DND-41 (cell line): ENCODE results near the gene PTPRK.

Experiments
- ATAC-seq: fragments of 200-7000 bp; cut with Tn5 transposase; 3 replicates; pipeline ENCODE4 v1.9.1; 2021; ENCODE audit warnings: low read depth; ENCODE audit not compliant: insufficient read depth
- DNase-seq: peaks from one replicate; pipeline ENCODE4 v3.0.0-alpha.2; 2020
- H2AFZ ChIP-seq: 2 replicates; pipeline ENCODE4 v1.6.0; 2012; ENCODE audit warnings: low read depth, low read length
- H3K27ac ChIP-seq: 2 replicates; pipeline ENCODE4 v1.5.1; 2012; ENCODE audit warnings: low read length, inconsistent platforms
- H3K27me3 ChIP-seq: fragments of 200-600 bp; sonication (generic); 2 replicates; pipeline ENCODE4 v1.6.0; 2012; ENCODE audit warnings: low read length, mild to moderate bottlenecking, inconsistent platforms; ENCODE audit not compliant: insufficient read depth, poor library complexity
- H3K36me3 ChIP-seq: 2 replicates; pipeline ENCODE4 v1.5.1; 2012; ENCODE audit warnings: low read length, inconsistent platforms; ENCODE audit not compliant: insufficient read depth
- H3K4me1 ChIP-seq: 2 replicates; pipeline ENCODE4 v1.5.1; 2012; ENCODE audit warnings: mild to moderate bottlenecking, low read length; ENCODE audit not compliant: insufficient read depth
- H3K4me2 ChIP-seq: 2 replicates; pipeline ENCODE4 v1.6.0; 2012; ENCODE audit warnings: mild to moderate bottlenecking, moderate library complexity, low read length, inconsistent platforms; ENCODE audit not compliant: insufficient read depth
- H3K4me3 ChIP-seq, 2 experiments: fragments of 200-600 bp in 1 of 2; shearing (Covaris generic) in 1 of 2; 2 replicates each; pipeline ENCODE4 v1.5.1; 2012 to 2016; ENCODE audit warnings: inconsistent platforms in 2 of 2, low read length in 2 of 2, mild to moderate bottlenecking in 2 of 2, low read depth in 1 of 2, moderate library complexity in 1 of 2
- H3K79me2 ChIP-seq: 2 replicates; pipeline ENCODE4 v1.6.0; 2012; ENCODE audit warnings: low read length, inconsistent platforms; ENCODE audit not compliant: insufficient read depth
- H3K9ac ChIP-seq: 2 replicates; pipeline ENCODE4 v1.6.0; 2012; ENCODE audit warnings: low read depth, mild to moderate bottlenecking, inconsistent platforms, low read length, moderate library complexity
- H3K9me3 ChIP-seq: 2 replicates; pipeline ENCODE4 v1.5.1; 2012; ENCODE audit warnings: low read length, moderate library complexity, mild to moderate bottlenecking, inconsistent platforms; ENCODE audit not compliant: insufficient read depth, severe bottlenecking
- H4K20me1 ChIP-seq: 2 replicates; pipeline ENCODE4 v1.6.0; 2012; ENCODE audit warnings: low read length; ENCODE audit not compliant: insufficient read depth
- EZH2 ChIP-seq: IDR thresholded peaks from 3 replicates; pipeline ENCODE4 v1.6.1; 2012; ENCODE audit warnings: borderline replicate concordance, low read depth, mild to moderate bottlenecking, moderate library complexity, low read length, inconsistent platforms; ENCODE audit not compliant: severe bottlenecking
- TF ChIP-seq, protein P1 (sequence below): IDR thresholded peaks from 2 replicates; pipeline ENCODE4 v1.5.1; 2012; ENCODE audit warnings: borderline replicate concordance, low read length, moderate library complexity, mild to moderate bottlenecking; ENCODE audit not compliant: poor library complexity, severe bottlenecking; ENCODE audit errors: extremely low read depth

PTPRK gene

DNA sequence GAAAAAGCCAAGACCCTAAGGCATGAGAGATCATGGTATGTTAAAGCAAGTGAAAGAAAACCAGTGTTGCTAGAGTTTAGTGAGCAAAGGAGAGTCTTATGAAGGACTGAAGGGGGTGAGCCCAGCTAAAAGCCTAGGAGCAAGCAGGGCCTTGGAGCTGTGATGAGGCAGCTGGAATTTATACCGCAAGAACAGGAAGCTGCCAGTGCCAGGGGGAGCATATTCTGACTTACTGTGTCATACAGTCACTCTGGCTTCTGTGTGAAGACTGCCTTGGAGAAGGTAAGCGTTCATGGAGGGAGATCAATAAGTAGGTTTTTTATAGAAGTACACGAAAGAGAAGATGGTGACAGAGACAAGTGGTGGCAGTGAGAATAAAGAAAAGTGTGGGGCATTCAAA is 310.6 kb downstream of the PTPRK start:
- DNase-seq, result no peak
- no peak for ATAC-seq
- H3K27me3 ChIP-seq, result no peaks in the 10 kb centered on the region
- H3K9me3 ChIP-seq, result no peaks in the 10 kb centered on the region
- H2AFZ ChIP-seq, result no peak overlapping the region
- H3K27ac ChIP-seq, result no peak overlapping the region
- no peak overlapping the region for H3K9ac ChIP-seq
- H3K79me2 ChIP-seq, result no peaks in the 10 kb centered on the region
- no peaks in the 10 kb centered on the region for H4K20me1 ChIP-seq
- no peaks in the 10 kb centered on the region for H3K4me1 ChIP-seq
- H3K4me2 ChIP-seq, result no peak overlapping the region
- TF ChIP-seq, protein P1, sequence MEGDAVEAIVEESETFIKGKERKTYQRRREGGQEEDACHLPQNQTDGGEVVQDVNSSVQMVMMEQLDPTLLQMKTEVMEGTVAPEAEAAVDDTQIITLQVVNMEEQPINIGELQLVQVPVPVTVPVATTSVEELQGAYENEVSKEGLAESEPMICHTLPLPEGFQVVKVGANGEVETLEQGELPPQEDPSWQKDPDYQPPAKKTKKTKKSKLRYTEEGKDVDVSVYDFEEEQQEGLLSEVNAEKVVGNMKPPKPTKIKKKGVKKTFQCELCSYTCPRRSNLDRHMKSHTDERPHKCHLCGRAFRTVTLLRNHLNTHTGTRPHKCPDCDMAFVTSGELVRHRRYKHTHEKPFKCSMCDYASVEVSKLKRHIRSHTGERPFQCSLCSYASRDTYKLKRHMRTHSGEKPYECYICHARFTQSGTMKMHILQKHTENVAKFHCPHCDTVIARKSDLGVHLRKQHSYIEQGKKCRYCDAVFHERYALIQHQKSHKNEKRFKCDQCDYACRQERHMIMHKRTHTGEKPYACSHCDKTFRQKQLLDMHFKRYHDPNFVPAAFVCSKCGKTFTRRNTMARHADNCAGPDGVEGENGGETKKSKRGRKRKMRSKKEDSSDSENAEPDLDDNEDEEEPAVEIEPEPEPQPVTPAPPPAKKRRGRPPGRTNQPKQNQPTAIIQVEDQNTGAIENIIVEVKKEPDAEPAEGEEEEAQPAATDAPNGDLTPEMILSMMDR, result no peak
- no peak for TF ChIP-seq EZH2
- H3K4me3 ChIP-seq, result no peak overlapping the region
- no peaks in the 10 kb centered on the region for H3K36me3 ChIP-seq

DNA sequence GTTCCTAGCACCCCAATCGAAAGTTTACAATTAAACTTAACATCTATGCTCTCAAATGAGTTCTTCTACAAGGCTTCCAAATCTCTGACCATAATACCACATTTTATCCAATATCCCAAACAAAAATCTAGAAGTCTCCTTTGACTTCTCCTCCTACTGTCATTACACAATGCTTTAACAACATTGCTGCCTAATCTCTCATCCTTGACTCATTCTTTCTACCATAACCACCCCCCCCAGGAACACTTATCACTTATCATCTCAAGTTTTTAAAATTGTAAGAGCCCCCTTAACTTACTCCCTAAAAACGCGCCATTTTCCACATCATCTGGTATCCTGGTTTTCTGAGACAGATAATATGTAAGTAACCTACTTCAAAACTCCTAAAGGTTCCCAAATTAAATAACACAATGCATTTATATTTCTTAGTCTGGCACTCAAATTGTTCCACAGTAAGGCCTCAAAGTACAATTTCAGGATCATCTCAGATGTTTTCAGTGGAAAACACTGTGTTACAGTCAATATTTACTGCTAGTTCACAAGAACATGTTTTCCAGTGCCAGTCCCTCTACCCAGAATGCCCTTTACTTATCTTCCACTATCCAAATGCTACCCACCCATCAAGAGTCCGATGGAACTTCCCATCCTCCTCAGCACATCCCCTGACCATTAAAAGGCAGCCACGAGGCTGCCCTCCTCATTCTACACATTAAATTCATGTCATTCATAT is 311.4 kb downstream of the PTPRK start:
- H3K4me3 ChIP-seq, result no peak overlapping the region
- no peaks in the 10 kb centered on the region for H3K36me3 ChIP-seq
- no peak overlapping the region for H3K9ac ChIP-seq
- H4K20me1 ChIP-seq, result no peaks in the 10 kb centered on the region
- ATAC-seq, result no peak
- no peak for TF ChIP-seq EZH2
- TF ChIP-seq, protein P1, result no peak
- no peaks in the 10 kb centered on the region for H3K9me3 ChIP-seq
- H3K79me2 ChIP-seq, result no peaks in the 10 kb centered on the region
- no peak overlapping the region for H3K27ac ChIP-seq
- no peak for DNase-seq
- no peaks in the 10 kb centered on the region for H3K4me1 ChIP-seq
- H3K27me3 ChIP-seq, result no peaks in the 10 kb centered on the region
- no peak overlapping the region for H2AFZ ChIP-seq
- H3K4me2 ChIP-seq, result no peak overlapping the region

DNA sequence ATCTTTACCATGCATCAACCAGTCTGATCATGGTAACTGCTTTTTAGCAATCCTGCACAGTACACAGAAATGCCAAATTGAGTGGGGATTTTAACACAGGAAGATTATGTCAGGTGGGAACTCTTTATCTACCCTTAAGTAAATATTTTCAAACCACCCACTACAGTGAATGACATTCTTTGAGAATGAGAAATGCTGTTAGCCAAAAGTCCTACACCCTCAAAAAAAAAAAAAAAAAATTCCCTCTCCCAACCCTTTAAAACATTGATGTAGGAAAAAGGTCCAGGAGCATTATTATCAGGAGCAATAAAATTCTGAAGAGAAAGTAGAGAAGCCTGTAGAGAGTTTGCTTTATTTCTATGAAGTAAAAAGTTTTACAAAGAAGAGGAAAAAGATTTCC is 312.3 kb downstream of the PTPRK start:
- Histone ChIP-seq H3K4me1 (no peaks in the 10 kb centered on the region), H3K9me3 (no peaks in the 10 kb centered on the region), H2AFZ (no peak overlapping the region), H3K9ac (no peak overlapping the region), H3K4me3 (no peak overlapping the region), H3K36me3 (no peaks in the 10 kb centered on the region), H3K4me2 (no peak overlapping the region), H3K79me2 (no peaks in the 10 kb centered on the region), H3K27ac (no peak overlapping the region), H4K20me1 (no peaks in the 10 kb centered on the region), H3K27me3 (no peaks in the 10 kb centered on the region)
- DNase-seq (no peak), ATAC-seq (no peak)
- TF ChIP-seq, protein P1, result no peak
- no peak for TF ChIP-seq EZH2
